Stimulated activated memory B cell treated with anti-CD40 and anti-IgM and Interleukin-4, amounts not matched to agents 10 μg/mL and 1 μg/mL and 100 μg/mL, for 72 hours (primary cell): ENCODE data around the gene ANO3.

Source experiments
- ATAC-seq: fragments of 150-1000 bp; cut with Tn5 transposase; 2 replicates; pipeline ENCODE4 v1.10.0; 2021
- H3K27ac Mint-ChIP-seq: one replicate; pipeline ENCODE4 v1.8.0; 2022; ENCODE audit warnings: mild to moderate bottlenecking, mixed read lengths
- H3K27me3 Mint-ChIP-seq: one replicate; pipeline ENCODE4 v1.8.0; 2022; ENCODE audit warnings: mixed read lengths
- H3K36me3 Mint-ChIP-seq: one replicate; pipeline ENCODE4 v1.8.0; 2022; ENCODE audit warnings: mixed read lengths
- H3K4me1 Mint-ChIP-seq: one replicate; pipeline ENCODE4 v1.8.0; 2022; ENCODE audit warnings: mixed read lengths
- H3K4me3 Mint-ChIP-seq: one replicate; pipeline ENCODE4 v1.8.0; 2022; ENCODE audit warnings: mild to moderate bottlenecking, moderate library complexity, mixed read lengths
- H3K9me3 Mint-ChIP-seq: one replicate; pipeline ENCODE4 v1.8.0; 2022; ENCODE audit warnings: mixed read lengths

Gene ANO3

DNA sequence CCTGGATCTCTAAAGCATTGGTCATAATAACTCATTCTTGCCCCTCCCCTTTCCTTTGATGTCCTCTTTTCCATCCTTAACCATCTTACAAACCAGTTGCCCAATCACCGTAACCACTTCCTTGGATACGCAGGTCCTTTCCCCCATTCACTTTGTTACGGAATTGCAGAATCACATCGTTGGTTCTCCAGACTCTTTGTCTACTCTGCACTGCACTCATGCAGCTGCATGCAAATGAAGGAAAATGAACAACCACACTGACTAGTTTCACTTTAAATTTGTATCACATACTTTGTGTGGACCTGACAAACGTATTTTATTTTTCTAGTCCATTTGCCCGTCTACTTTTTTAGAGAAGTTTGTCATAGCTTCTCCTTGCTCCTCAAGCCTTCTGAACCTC, 320.0 kb downstream of the ANO3 start:
- ATAC-seq, result no peak
- H3K4me1 Mint-ChIP-seq, result no peaks in the 10 kb centered on the region
- peaks cover 3% of the 10 kb centered on the region for H3K9me3 Mint-ChIP-seq
- H3K36me3 Mint-ChIP-seq, result no peaks in the 10 kb centered on the region
- no peak overlapping the region for H3K4me3 Mint-ChIP-seq
- no peaks in the 10 kb centered on the region for H3K27me3 Mint-ChIP-seq
- no peak overlapping the region for H3K27ac Mint-ChIP-seq

DNA sequence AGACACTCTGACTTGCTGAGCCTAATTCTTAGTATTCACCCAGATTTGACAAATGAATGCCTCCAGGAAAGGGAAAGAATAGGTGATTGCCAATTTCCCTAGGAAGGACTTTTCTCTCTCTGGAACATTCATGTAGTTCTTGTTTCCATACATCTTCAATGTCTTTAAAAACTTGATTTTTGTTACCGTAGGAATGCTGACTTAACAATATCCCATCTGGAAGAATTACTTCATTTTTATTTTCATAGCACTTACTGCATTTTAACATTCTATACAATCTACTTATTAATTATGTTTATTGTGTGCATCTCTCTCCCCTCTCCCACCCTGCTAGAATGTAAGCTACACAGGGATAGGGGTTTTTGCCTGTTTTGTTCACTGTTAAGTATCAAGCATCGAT, 323.4 kb downstream of the ANO3 start:
- H3K27me3 Mint-ChIP-seq, result no peaks in the 10 kb centered on the region
- no peak overlapping the region for H3K4me3 Mint-ChIP-seq
- ATAC-seq, result no peak
- no peaks in the 10 kb centered on the region for H3K9me3 Mint-ChIP-seq
- no peak overlapping the region for H3K27ac Mint-ChIP-seq
- H3K4me1 Mint-ChIP-seq, result no peaks in the 10 kb centered on the region
- no peaks in the 10 kb centered on the region for H3K36me3 Mint-ChIP-seq

DNA sequence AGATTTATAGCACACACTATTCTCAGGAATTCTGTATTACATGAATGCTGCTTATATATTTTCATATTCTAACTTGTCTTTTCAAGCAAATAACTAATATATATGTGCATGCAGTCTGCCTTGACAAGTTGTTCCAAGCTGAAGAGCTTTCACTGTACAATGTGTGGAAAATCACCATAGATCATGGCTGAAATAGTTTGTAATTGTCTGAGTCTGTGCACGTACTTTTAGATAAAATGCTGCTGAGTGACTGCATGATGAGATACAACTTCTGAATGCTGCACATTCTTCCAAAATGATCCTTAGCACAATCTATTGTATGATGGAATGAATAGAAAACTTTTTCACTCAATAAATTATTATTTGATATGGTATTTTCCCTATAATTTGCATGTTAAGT, 331.0 kb downstream of the ANO3 start:
- ATAC-seq, result no peak
- Mint-ChIP-seq H3K4me3 (no peak overlapping the region), H3K36me3 (no peaks in the 10 kb centered on the region), H3K27me3 (no peaks in the 10 kb centered on the region), H3K27ac (no peak overlapping the region), H3K9me3 (no peaks in the 10 kb centered on the region), H3K4me1 (no peaks in the 10 kb centered on the region)

DNA sequence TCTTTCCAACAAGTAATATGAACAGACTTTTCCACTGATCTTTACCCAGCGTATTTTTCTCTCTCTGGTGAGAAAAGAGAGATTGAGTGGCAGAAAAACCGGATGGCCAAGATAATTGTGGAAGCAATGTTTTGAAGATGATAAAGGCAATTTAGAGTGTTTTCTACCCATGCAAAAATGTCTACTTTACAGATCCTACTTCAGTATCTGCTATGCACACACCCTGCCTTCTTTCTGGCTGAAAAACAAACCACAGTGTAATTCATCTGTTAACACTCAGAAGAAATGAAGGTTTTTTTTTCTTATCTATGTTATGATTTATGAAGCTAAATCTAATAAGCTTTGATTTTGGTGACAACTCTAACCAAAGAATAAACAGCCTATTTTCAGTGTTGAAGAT, 333.1 kb downstream of the ANO3 start:
- Mint-ChIP-seq H3K36me3 (no peaks in the 10 kb centered on the region), H3K27me3 (no peaks in the 10 kb centered on the region), H3K27ac (no peak overlapping the region), H3K4me1 (no peaks in the 10 kb centered on the region), H3K4me3 (no peak overlapping the region), H3K9me3 (no peaks in the 10 kb centered on the region)
- no peak for ATAC-seq

DNA sequence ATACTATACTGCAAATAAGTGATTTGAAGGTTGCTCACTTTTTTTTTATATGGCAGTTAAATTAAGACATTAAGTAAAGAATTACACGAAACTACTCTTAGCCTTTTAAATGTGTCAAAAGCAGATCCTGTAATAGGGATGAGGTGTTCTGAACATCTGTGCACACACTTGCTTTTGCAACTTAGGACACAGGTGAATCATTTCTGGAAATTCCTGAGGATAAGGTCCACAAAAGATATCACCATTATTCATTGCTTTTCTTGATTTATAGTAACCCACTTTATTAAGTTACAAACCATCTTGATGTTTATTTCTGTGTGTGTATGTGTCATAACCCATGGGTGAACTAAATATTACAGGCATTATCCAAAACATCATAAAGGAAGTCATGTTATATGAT, 334.0 kb downstream of the ANO3 start:
- ATAC-seq, result no peak
- H3K4me1 Mint-ChIP-seq, result no peaks in the 10 kb centered on the region
- no peaks in the 10 kb centered on the region for H3K9me3 Mint-ChIP-seq
- H3K4me3 Mint-ChIP-seq, result no peak overlapping the region
- no peaks in the 10 kb centered on the region for H3K27me3 Mint-ChIP-seq
- H3K36me3 Mint-ChIP-seq, result no peaks in the 10 kb centered on the region
- H3K27ac Mint-ChIP-seq, result no peak overlapping the region

DNA sequence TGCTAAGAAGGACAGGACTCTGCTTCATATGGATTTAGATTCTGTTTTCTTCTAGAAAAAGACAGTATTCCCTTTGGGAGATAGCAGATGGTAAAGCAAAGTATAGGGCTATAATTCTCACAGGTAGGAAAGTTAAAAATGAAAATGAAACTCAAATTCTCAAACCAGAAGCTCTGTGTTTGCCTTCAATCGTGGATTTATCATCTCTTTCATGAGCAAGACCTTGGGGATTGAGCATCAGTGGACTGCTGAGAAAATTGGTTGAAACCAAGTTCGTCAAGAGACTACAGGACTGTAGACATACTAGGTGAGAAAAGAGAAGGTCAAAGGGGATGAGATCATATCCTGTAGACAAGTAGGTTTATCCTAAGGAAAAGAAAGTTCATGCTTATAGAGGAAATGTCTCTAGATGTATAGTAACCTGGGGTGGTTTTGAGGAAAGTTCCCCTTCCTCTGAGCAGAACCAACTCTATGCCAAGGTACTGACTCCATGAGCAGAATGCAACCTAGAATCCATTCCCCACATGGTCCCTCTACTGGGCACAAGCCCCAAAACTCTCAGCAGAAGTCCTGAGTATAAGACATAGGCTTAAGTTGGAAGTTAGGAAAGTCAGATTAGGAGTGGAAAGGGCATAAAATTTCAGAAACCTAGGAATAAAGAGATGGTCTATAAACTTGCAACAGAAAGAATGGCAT, 343.5 kb downstream of the ANO3 start:
- Mint-ChIP-seq H3K27me3 (no peaks in the 10 kb centered on the region), H3K4me1 (no peaks in the 10 kb centered on the region), H3K9me3 (no peaks in the 10 kb centered on the region), H3K36me3 (no peaks in the 10 kb centered on the region), H3K27ac (no peak overlapping the region), H3K4me3 (no peak overlapping the region)
- ATAC-seq, result peak; percentile 16

DNA sequence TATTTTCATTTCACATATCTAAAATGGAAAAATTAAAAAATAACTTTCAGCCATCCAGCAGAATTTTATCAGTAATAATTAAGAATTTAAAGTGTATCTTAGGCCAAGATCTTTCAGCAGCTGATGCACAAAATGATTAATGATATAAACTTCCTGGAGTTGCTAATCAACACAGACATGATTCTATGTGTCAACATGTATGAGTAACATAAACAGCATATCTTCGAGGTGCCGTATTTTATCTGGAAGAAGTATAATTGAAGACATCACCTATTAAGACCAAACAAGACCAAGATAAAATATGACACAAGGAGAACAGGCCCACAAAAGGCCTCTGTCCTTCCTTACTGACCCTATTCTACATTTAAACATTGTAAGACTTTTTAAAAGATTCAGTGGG, 344.7 kb downstream of the ANO3 start:
- Mint-ChIP-seq H3K4me1 (no peaks in the 10 kb centered on the region), H3K27ac (no peak overlapping the region), H3K9me3 (no peaks in the 10 kb centered on the region), H3K4me3 (no peak overlapping the region), H3K36me3 (no peaks in the 10 kb centered on the region), H3K27me3 (no peaks in the 10 kb centered on the region)
- ATAC-seq, result no peak

DNA sequence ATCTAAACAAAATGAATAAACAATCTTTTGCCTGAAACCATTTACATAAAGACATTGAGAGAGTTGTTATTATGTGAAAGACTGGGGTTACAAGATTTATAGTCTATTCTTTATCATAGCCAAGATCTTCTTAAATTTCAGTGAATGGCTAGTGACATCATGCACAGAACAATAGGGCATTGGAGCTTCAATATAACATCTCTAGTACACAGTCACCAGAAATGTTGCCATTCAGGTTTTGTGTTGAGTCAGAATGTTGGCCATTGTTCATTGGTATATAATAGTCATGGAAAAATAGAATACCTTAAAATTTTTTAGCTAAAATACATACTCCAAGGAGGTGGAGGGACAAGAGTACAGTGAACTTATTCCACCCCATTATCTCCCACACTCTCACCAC, 345.6 kb downstream of the ANO3 start:
- Mint-ChIP-seq H3K4me1 (no peaks in the 10 kb centered on the region), H3K27me3 (no peaks in the 10 kb centered on the region), H3K4me3 (no peak overlapping the region), H3K27ac (no peak overlapping the region), H3K36me3 (no peaks in the 10 kb centered on the region), H3K9me3 (no peaks in the 10 kb centered on the region)
- ATAC-seq, result no peak

DNA sequence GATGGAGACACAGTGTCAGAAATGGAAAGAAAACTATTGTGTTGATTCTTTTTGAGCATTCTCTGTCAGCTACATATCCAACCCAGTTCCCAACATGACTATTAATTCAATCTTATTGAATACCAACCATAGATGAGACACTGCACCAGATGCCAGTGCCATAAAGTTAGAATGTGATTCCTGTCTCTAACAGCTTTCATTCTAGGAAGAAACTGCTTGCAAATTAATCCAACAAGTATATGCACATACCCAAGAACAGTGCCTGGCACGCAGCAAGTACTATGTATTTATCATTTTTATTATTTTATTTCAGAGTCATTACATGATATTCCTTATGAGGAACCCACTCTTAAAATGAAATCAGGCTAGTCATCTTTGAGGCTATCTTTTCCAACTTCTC, 355.4 kb downstream of the ANO3 start:
- no peak overlapping the region for H3K27ac Mint-ChIP-seq
- H3K36me3 Mint-ChIP-seq, result no peaks in the 10 kb centered on the region
- peaks cover 4% of the 10 kb centered on the region for H3K9me3 Mint-ChIP-seq
- ATAC-seq, result no peak
- H3K4me3 Mint-ChIP-seq, result no peak overlapping the region
- no peaks in the 10 kb centered on the region for H3K27me3 Mint-ChIP-seq
- no peaks in the 10 kb centered on the region for H3K4me1 Mint-ChIP-seq

DNA sequence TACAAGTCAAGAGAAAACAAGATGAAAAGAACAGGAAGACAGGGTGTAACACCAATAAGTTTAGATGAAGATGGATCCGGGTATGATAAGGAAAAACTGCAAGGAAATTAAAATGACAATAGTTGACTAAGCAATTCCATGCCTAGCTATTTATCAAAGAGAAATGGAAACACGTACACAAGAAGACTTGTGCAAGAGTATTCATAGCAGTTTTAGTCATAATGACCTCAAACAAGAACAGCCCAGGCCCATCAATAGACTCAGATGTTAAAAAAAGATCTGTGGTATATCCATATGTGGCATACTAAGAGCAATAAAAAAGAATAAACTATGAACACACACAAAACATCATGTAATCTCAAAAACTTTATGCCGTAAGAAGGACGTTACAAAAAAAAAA, 356.8 kb downstream of the ANO3 start:
- Mint-ChIP-seq H3K36me3 (no peaks in the 10 kb centered on the region), H3K27me3 (no peaks in the 10 kb centered on the region), H3K4me3 (no peak overlapping the region), H3K27ac (no peak overlapping the region), H3K4me1 (no peaks in the 10 kb centered on the region), H3K9me3 (peaks cover 4% of the 10 kb centered on the region)
- ATAC-seq, result no peak

DNA sequence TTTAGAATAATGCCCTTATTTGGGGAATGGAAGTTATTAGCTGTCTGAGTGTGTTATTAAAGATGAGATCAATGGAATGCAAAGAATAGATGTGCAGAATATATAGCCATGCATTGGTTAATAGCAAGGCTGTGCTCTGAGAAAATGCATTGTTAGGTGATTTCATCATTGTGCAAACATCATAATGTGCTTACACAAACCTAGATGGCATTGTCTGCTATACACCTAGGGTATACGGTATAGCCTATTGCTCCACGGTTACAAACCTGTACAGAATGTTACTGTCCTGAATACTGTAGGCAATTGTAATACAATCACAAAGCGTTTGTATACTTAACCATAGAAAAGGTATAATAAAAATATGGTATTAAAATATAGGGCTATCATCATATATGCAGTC, 364.4 kb downstream of the ANO3 start:
- Mint-ChIP-seq H3K4me3 (no peak overlapping the region), H3K36me3 (no peaks in the 10 kb centered on the region), H3K27ac (no peak overlapping the region), H3K4me1 (no peaks in the 10 kb centered on the region), H3K9me3 (no peaks in the 10 kb centered on the region), H3K27me3 (no peaks in the 10 kb centered on the region)
- no peak for ATAC-seq

DNA sequence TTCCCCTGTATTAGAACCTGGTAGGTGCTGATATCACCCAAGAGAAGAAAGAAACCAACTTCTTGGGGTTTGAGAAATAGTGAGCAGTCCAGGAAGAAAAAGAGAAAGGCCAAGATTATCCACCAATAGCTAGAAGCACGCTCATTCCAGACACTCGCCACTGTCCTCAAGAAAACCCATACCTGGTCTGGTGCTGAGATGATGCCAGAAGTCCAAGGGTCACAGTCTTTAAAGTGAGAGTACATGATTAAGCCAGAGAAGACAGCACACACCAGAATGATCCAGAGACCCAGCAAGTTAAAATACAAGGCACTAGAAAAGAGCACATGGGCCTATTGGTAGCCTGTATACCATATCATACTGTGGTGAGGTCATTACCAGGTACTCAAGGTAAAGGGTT, 366.3 kb downstream of the ANO3 start:
- ATAC-seq, result no peak
- H3K4me1 Mint-ChIP-seq, result no peaks in the 10 kb centered on the region
- H3K36me3 Mint-ChIP-seq, result no peaks in the 10 kb centered on the region
- H3K27me3 Mint-ChIP-seq, result no peaks in the 10 kb centered on the region
- H3K4me3 Mint-ChIP-seq, result no peak overlapping the region
- no peak overlapping the region for H3K27ac Mint-ChIP-seq
- no peaks in the 10 kb centered on the region for H3K9me3 Mint-ChIP-seq

DNA sequence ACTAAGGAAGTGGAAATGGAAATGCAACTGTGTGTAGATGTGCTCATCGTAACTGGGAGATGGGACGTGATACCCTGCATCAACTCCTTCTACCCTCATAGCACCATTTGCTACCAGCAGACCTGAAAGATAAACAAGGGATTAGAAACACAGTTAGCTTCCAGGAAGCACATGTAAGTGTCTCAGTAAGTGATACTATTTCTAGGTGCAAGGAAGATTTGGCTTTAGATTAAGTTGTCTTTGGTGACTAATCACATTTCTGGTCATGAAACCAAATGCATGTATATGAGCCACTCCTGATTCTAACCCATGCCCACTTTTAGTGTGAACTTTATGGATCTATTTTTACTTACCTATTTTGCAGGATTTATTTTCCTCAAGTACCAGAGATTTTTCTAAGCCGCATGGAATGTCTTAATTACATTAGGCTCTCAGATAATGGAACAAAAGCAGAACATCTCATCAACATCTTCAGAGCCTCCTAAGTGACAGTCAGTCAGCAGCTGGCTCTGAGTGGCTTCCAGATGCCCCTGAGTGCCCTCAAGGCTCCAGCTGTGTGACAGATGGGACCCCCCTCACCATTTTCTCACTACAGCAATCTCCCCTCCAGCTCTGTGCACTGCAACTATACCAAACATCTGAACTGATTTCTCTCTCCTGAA, 368.8 kb downstream of the ANO3 start:
- no peak for ATAC-seq
- H3K4me1 Mint-ChIP-seq, result no peaks in the 10 kb centered on the region
- H3K9me3 Mint-ChIP-seq, result no peaks in the 10 kb centered on the region
- H3K27ac Mint-ChIP-seq, result no peak overlapping the region
- H3K4me3 Mint-ChIP-seq, result no peak overlapping the region
- H3K36me3 Mint-ChIP-seq, result no peaks in the 10 kb centered on the region
- H3K27me3 Mint-ChIP-seq, result no peaks in the 10 kb centered on the region

DNA sequence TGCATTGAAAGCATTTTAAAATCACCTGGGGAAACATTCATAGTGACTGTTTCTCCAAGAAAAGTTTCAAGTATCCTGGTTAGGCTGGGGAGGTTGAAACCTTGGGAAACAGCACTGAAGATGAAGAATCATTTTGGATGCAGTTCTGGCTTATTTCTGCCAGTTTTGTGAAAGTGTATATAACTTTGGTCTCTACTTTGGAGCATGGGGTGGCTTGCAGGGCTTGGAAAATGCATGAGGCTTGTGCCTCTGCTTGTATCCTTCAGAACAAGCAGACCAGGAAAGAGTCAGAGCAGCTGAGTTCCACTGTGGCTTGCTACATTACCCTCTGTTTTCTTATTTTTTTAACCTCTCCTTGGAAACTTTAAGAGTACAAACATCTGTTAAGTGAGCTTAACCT, 370.5 kb downstream of the ANO3 start:
- Mint-ChIP-seq H3K4me3 (no peak overlapping the region), H3K27ac (no peak overlapping the region), H3K4me1 (no peaks in the 10 kb centered on the region), H3K9me3 (no peaks in the 10 kb centered on the region), H3K36me3 (no peaks in the 10 kb centered on the region), H3K27me3 (no peaks in the 10 kb centered on the region)
- ATAC-seq, result no peak

DNA sequence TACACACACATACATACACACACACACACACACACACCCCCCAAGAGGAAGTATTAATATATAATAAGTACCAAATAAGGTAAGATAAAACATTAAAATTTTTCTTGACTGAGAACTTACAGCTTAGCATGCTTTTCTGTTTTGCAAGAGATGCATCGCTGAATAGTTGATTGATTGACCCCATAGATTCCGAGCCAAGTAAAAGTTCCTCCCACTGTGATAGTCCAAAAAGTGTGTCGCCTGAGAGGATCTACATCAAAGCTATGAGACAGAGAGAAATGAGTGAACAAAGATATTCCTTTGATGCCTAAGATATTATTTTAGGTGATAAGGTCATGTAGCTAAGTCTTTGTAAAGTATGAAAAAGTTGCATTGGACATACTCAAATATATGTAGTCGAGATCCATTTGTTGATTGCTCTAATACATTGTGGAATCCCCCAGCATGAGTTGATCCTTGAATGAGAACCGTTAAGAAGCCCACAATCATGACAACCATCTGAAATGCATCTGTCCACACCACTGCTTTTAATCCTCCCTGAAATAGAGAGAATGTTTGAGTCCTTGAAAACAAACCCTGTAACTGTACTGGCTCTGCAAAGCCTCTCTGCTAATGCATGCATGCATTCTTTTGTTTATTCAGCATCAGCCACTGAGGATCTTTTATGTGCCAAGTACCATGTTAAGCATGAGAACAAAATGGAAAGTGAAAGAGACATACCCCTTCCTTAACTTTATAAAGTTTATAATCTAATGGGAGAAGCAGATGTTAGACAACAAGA, 371.7 kb downstream of the ANO3 start:
- no peaks in the 10 kb centered on the region for H3K36me3 Mint-ChIP-seq
- no peak overlapping the region for H3K4me3 Mint-ChIP-seq
- H3K4me1 Mint-ChIP-seq, result no peaks in the 10 kb centered on the region
- no peaks in the 10 kb centered on the region for H3K27me3 Mint-ChIP-seq
- H3K9me3 Mint-ChIP-seq, result no peaks in the 10 kb centered on the region
- H3K27ac Mint-ChIP-seq, result no peak overlapping the region
- ATAC-seq, result no peak

DNA sequence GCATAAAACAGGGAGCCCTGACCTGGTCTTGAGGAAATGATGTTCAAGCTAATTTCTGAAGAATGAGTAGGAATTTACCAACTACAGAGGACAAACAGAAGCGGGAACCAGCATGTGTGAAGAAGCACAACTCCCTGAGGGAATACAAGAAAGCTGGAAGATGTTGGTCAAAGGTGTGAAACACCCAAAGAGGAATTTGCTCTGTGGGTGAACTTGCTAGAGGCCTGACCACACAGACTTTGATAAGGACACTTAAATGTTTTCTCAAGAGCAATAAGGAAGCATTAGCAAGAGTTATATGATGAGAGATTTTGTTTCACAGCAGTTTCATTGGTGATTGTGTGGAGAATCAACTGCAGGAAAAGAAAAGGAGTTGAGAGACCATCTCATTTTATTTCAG, 372.3 kb downstream of the ANO3 start:
- Mint-ChIP-seq H3K9me3 (no peaks in the 10 kb centered on the region), H3K4me3 (no peak overlapping the region), H3K36me3 (no peaks in the 10 kb centered on the region), H3K27me3 (no peaks in the 10 kb centered on the region), H3K27ac (no peak overlapping the region), H3K4me1 (no peaks in the 10 kb centered on the region)
- ATAC-seq, result no peak
